ENCODE results near the gene ASS1.

DNA sequence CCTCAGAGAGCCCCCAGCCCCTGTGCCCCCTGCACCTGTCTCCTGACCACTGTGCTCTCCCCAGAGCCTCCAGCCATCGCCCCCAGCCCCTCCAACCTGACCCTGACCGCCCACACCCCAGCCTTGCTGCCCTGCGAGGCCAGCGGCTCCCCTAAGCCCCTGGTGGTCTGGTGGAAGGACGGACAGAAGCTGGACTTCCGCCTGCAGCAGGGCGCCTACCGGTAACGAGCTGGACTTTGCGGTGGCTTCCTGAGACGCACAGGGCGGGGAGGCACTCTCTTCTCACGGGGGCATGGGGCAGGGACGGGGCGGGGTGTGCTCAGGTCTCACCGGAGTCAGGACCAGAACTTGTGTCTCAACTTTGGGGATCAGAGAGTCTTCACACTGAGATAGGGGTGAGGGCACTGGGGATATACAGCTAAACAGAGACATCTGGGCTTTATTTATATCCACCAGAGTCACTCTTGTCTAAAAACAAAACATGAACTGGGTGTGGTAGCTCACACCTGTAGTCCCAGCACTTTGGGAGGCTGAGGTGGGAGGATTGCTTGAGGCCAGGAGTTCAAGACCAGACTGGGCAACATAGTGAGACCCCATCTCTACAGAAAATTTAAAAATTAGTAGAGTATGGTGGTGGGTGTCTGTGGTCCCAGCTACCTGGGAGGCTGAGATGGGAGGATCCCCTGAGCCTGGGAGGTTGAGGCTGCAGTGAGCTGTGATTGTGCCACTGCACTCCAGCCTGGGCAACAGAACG lies 46.1 kb upstream of the ASS1 start:
- TF ChIP-seq, protein P1, sequence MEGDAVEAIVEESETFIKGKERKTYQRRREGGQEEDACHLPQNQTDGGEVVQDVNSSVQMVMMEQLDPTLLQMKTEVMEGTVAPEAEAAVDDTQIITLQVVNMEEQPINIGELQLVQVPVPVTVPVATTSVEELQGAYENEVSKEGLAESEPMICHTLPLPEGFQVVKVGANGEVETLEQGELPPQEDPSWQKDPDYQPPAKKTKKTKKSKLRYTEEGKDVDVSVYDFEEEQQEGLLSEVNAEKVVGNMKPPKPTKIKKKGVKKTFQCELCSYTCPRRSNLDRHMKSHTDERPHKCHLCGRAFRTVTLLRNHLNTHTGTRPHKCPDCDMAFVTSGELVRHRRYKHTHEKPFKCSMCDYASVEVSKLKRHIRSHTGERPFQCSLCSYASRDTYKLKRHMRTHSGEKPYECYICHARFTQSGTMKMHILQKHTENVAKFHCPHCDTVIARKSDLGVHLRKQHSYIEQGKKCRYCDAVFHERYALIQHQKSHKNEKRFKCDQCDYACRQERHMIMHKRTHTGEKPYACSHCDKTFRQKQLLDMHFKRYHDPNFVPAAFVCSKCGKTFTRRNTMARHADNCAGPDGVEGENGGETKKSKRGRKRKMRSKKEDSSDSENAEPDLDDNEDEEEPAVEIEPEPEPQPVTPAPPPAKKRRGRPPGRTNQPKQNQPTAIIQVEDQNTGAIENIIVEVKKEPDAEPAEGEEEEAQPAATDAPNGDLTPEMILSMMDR (IDR thresholded peaks at IDR 0.05), result no peak
- TF ChIP-seq ZFX (IDR thresholded peaks at IDR 0.05; ENCODE audit: borderline replicate concordance), result no peak
